GM23248 (cell line): ENCODE measurements around the gene CD6.

Source experiments
- EZH2 ChIP-seq: fragments of 200-600 bp; sonication (generic); IDR thresholded peaks from 2 replicates; pipeline ENCODE4 v1.6.1; 2018; ENCODE audit warnings: antibody characterized with exemption, mild to moderate bottlenecking; ENCODE audit not compliant: insufficient read depth, poor library complexity, severe bottlenecking
- EZH2phosphoT487 ChIP-seq: fragments of 200-600 bp; sonication (generic); IDR thresholded peaks from 2 replicates; pipeline ENCODE4 v1.6.1; 2018; ENCODE audit warnings: antibody characterized with exemption, moderate library complexity, mild to moderate bottlenecking, low read depth; ENCODE audit not compliant: insufficient read depth

GRCh38 chr11:61028135-61028729 is 56.8 kb downstream of the CD6 start:
- TF ChIP-seq EZH2 (no peak), EZH2phosphoT487 (no peak)
